Activated T-cell treated with anti-CD3 and anti-CD28 coated beads, Interleukin-2, amount 50 U/mL, for 48 hours (primary cell): ENCODE results near the gene KRTAP5-11.
"Not testable (repeated sequence)": the region's sequence is repeated elsewhere in the genome, so short reads cannot be mapped to it uniquely, and the experiment has no call there.

ENCODE experiments used
- DNase-seq, 2 experiments: peaks; one replicate each; pipeline ENCODE4 v3.0.0-alpha.2; 2020

KRTAP5-11 gene, protein sequence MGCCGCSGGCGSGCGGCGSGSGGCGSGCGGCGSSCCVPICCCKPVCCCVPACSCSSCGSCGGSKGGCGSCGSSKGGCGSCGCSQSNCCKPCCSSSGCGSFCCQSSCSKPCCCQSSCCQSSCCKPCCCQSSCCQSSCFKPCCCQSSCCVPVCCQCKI

GRCh38 chr11:71582309-71582895 lies at the start of gene KRTAP5-11:
Gene KRTAP5-11, minus strand, starts transcription at chr11:71582875. Its CDS starts 38 bp downstream, at chr11:71582837.
- no peak for DNase-seq

GRCh38 chr11:71631551-71631950 lies 48.9 kb upstream of the KRTAP5-11 start:
- not testable (repeated sequence) for DNase-seq

- DNase-seq = not testable (repeated sequence)
Observed at GRCh38 chr11:71630071-71630470, 47.4 kb upstream of the KRTAP5-11 start.

- DNase-seq = not testable (repeated sequence)
Observed at GRCh38 chr11:71628943-71629342, 46.3 kb upstream of the KRTAP5-11 start.

DNA sequence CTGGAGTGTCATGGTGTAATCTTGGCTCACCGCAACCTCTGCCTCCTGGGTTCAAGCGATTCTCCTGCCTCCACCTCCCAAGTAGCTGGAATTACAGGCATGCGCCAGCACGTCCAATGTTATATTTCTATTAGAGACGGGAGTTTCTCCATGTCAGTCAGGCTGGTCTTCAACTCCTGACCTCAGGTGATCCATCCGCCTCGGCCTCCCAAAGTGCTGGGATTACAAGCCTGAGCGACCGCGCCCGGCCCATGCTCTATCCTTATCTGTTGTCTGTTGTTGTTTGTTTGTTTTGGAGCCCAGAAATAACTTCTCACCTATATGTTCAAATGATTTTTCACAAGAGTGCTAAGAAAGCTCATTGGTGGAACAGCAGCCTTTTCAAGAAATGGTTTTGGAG lies 40.6 kb upstream of the KRTAP5-11 start:
- DNase-seq = not testable (repeated sequence)

GRCh38 chr11:71622561-71622960 lies 39.9 kb upstream of the KRTAP5-11 start:
- DNase-seq = not testable (repeated sequence)

GRCh38 chr11:71615003-71615402 lies 32.3 kb upstream of the KRTAP5-11 start:
- not testable (repeated sequence) for DNase-seq

GRCh38 chr11:71614366-71614917 lies 31.8 kb upstream of the KRTAP5-11 start:
- not testable (repeated sequence) for DNase-seq

DNA sequence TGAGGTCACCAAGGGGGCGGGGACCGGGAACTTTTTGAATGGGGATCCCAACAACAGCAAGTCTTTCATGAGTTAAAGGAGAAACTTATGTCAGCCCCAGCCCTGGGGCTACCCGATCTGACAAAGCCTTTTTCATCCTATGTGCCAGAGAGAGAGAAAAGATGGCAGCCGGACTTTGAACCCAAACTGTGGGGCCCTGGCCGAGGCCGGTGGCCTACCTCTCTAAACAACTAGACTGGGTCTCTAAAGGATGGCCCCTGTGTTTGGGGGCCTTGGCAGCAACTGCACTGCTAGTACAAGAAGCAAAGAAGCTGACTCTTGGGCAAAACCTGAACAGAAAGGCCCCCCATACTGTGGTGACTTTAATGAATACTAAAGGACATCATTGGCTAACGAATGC lies 31.3 kb upstream of the KRTAP5-11 start:
- not testable (repeated sequence) for DNase-seq

GRCh38 chr11:71611218-71611910 lies 28.7 kb upstream of the KRTAP5-11 start:
- DNase-seq = not testable (repeated sequence)

DNA sequence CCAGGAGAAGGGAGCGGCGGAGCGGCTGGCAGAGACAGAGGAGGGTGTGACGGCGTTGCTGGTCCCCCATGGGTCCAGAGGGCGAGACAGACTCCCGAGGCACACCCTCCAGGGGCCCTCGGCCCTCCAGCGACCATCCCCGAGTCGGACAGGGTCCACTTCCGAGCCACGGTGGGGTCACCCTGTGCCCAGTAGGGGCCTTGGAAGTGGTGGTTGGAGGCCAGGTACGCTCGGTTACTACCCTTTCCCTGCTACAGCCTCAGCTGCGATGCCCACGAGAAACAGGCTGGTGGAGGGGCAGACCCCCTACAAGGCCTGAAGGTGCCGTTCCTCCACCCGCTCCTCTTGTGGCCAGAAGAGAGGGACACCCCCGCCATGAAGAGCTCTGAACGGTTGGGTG lies 25.6 kb upstream of the KRTAP5-11 start:
- DNase-seq = not testable (repeated sequence)

DNA sequence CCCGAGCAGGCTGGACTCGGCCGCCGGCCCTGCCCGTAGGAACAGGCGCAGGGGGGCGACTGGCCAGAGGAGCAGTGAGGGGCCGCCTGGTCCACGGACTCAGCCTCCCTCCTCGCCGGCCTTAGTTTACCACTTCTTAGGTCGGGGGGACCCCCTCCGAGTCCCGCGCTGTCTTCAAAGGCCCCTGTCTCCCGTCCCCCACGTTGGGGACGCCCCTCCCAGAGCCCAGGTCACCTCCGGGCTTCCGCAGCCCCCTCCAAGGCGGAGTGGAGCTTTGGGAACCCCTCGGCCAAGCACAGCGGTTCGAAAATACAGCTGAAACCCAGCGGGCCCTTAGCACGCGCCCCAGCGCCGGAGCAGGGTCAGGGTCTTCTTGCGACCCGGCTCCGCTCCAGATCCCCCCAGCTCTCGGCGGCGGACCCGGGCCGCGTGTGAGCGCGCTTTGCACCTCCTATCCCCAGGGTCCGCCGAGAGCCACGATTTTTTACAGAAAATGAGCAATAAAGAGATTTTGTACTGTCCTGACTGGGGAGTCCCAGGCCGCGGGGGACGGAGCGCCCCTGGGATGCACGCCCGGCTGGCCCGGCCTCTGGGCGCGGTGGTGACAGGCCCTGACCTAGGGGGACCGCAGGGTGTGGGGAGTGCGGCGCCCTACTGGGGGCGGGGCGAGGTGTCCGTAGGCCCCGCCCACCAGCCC lies 25.0 kb upstream of the KRTAP5-11 start:
- DNase-seq = not testable (repeated sequence)

DNA sequence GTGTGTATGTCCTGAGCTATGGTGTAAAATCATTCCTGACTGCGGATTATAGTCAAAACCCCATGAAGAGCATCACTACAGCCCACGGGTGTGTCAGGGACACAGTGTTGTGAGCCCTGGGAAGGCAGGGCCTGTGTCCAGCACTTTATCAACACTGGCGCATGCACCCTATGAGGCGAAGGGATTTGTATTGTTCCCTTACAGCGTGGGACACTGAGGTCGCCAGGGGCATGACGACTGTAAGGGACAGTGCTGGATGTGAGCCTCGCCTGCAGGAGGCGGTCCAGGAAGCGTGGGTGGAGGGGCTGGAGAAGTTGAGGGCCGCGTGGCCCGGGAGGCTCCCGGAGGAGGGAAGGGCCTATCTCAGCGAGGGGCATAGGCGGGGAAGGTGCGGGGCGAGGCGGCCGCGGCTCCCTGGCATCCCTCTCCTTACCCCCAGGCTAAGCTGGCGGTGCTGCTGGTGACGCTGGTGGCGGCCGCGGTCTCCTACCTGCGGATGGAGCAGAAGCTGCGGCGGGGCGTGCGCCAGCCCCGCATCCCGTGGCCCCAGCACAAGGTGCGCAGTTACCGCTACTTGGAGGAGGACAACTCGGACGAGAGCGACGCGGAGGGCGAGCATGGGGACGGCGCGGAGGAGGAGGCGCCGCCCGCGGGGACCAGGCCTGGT lies 24.3 kb upstream of the KRTAP5-11 start:
- DNase-seq = not testable (repeated sequence)

DNA sequence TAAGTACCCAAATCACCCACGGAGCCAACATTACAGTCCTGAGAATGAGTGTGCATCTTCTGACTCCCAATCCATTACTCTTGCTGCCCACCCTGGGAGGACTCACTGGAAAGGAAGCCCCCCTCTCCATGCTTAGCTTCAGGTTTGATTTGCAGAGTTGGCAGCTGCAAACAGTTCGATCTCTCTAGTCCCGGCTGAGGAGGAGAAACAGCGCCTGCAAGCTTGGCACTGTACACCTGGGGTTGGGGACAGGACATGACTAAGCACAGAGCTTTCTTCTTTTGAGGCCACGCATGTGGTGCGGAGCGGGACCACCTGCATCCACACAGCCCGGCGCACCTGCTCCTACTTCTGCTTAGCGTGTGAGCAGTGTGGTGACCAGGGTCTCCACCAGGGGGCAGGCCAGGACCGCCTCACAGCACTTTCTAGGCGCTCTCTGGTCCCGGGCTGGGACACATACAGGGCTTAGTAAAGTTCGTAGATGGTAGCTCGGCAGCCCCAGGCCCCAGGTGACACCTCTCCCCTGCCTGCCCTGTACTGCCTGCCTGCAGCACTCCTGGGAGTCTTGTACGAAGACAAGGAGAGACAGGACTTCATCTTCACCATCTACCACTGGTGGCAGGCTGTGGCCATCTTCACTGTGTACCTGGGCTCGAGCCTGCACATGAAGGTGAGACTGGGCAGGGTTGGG lies 22.3 kb upstream of the KRTAP5-11 start:
- peak; percentile 50 to 57 for DNase-seq

- DNase-seq = not testable (repeated sequence)
Observed at GRCh38 chr11:71603221-71603620, 20.5 kb upstream of the KRTAP5-11 start.

- DNase-seq = not testable (repeated sequence)
Observed at GRCh38 chr11:71589546-71589920, 6.9 kb upstream of the KRTAP5-11 start.

- peak; percentile 53 to 62 for DNase-seq
Observed at GRCh38 chr11:71588822-71589545, 6.3 kb upstream of the KRTAP5-11 start.

DNA sequence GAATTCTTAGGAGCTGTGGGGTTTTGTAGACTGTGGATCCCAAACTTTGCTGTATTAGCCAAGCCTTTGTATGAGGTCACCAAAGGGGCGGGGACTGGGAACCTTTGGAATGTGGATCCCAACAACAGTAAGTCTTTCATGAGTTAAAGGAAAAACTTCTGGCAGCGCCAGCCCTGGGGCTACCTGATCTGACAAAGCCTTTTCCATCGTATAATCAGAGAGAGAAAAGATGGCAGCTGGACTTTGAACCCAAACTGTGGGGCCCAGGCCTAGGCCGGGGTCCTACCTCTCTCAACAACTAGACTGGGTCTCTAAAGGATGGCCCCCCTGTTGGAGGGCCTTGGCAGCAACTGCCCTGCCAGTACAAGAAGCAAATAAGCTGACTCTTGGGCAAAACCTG lies 5.6 kb upstream of the KRTAP5-11 start:
- DNase-seq = not testable (repeated sequence)

DNA sequence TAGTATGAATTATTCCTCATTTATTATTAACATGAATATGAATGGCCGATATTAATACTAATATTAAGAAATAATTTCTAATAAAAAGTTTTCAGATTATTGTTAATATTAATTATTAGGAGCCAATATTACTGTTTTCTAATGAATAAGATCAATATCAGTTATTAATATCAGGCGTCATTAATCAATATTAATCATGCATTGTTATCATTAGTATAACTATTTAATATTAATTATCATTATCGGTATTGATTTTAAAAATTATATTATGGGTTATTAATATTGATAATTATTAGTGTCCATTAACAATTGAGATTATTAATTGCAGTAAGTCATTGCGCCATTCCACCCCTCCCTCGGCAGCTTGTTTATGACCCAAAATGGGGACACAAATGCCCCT lies 3.0 kb upstream of the KRTAP5-11 start:
- DNase-seq = not testable (repeated sequence)

- DNase-seq = not testable (repeated sequence)
Observed at GRCh38 chr11:71582969-71583368, 294 bp upstream of the KRTAP5-11 start.

GRCh38 chr11:71581826-71582225 lies 849 bp downstream of the KRTAP5-11 start:
- DNase-seq = no peak
